Liver (tissue), 9 donors: ENCODE results near the gene NFATC1. TPM values are rescaled to one million over a fixed set of nuclear protein-coding genes. Genes with fewer than 3 reads are reported as not detected.

Experiments used
- DNase-seq: peaks from one replicate; pipeline ENCODE4 v3.0.0-alpha.2; 2017; ENCODE audit warnings: low spot score
- H3K27ac ChIP-seq, 2 donors: one replicate each; pipeline ENCODE4 v1.7.0; 2013; ENCODE audit warnings: inconsistent platforms in 2 of 2, low read length in 2 of 2, control low read depth in 1 of 2, low read depth in 1 of 2, mild to moderate bottlenecking in 1 of 2
- H3K27me3 ChIP-seq, 4 donors: one replicate each; pipeline versions ENCODE4 v1.6.1 to v1.7.0; 2013; ENCODE audit warnings: low read length in 3 of 4, inconsistent platforms in 1 of 4, mild to moderate bottlenecking in 1 of 4, moderate library complexity in 1 of 4; ENCODE audit not compliant: control insufficient read depth in 4 of 4, insufficient read depth in 4 of 4
- H3K36me3 ChIP-seq, 4 donors: one replicate each; pipeline versions ENCODE4 v1.6.1 to v1.7.0; 2013; ENCODE audit warnings: low read length in 3 of 4, mild to moderate bottlenecking in 3 of 4, low read depth in 1 of 4, moderate library complexity in 1 of 4; ENCODE audit not compliant: control insufficient read depth in 4 of 4, insufficient read depth in 3 of 4
- H3K4me1 ChIP-seq, 4 donors: one replicate each; pipeline versions ENCODE4 v1.6.1 to v1.7.0; 2013; ENCODE audit warnings: low read length in 3 of 4, mild to moderate bottlenecking in 3 of 4, moderate library complexity in 1 of 4; ENCODE audit not compliant: control insufficient read depth in 4 of 4, insufficient read depth in 4 of 4
- H3K4me3 ChIP-seq, 3 donors: one replicate each; pipeline versions ENCODE4 v1.6.1 to v1.7.0; 2013; ENCODE audit warnings: low read length in 3 of 3, control low read depth in 1 of 3, low read depth in 1 of 3, mild to moderate bottlenecking in 1 of 3
- H3K9ac ChIP-seq, 2 donors: one replicate each; pipeline ENCODE4 v1.7.0; 2013; ENCODE audit warnings: low read length in 2 of 2, mild to moderate bottlenecking in 2 of 2, moderate library complexity in 2 of 2, control low read depth in 1 of 2, low read depth in 1 of 2
- H3K9me3 ChIP-seq, 4 donors: one replicate each; pipeline versions ENCODE4 v1.6.1 to v1.7.0; 2013; ENCODE audit warnings: low read length in 3 of 4; ENCODE audit not compliant: control insufficient read depth in 4 of 4
- ATF3 ChIP-seq: IDR thresholded peaks from 2 replicates; pipeline ENCODE4 v1.6.1; 2016; ENCODE audit warnings: antibody characterized with exemption
- FOXA1 ChIP-seq: IDR thresholded peaks from 2 replicates; pipeline ENCODE4 v1.6.1; 2016; ENCODE audit warnings: antibody characterized with exemption
- FOXA2 ChIP-seq: IDR thresholded peaks from 2 replicates; pipeline ENCODE4 v1.6.1; 2016; ENCODE audit warnings: antibody characterized with exemption
- GABPA ChIP-seq, 2 donors: IDR thresholded peaks in 1 of 2; conservative IDR thresholded peaks in 1 of 2; 2 replicates each; pipeline ENCODE4 v1.6.1; 2016; ENCODE audit warnings: antibody characterized with exemption in 2 of 2, mild to moderate bottlenecking in 1 of 2, moderate library complexity in 1 of 2
- HNF4A ChIP-seq, 2 donors: conservative IDR thresholded peaks; 2 replicates each; pipeline ENCODE4 v1.6.1; 2016; ENCODE audit warnings: antibody characterized with exemption in 2 of 2, mild to moderate bottlenecking in 2 of 2
- HNF4G ChIP-seq: IDR thresholded peaks from 2 replicates; pipeline ENCODE4 v1.6.1; 2016; ENCODE audit warnings: antibody characterized with exemption
- MAX ChIP-seq: IDR thresholded peaks from 2 replicates; pipeline ENCODE4 v1.6.1; 2016; ENCODE audit warnings: antibody characterized with exemption
- RAD21 ChIP-seq, 2 donors: IDR thresholded peaks; 2 replicates each; pipeline ENCODE4 v1.6.1; 2016; ENCODE audit warnings: antibody characterized with exemption in 2 of 2, mild to moderate bottlenecking in 2 of 2
- REST ChIP-seq: IDR thresholded peaks from 2 replicates; pipeline ENCODE4 v1.6.1; 2016; ENCODE audit warnings: antibody characterized with exemption, mild to moderate bottlenecking
- RXRA ChIP-seq, 2 donors: IDR thresholded peaks; 2 replicates each; pipeline ENCODE4 v1.6.1; 2017 to 2018; ENCODE audit warnings: antibody characterized with exemption in 2 of 2, mild to moderate bottlenecking in 1 of 2
- YY1 ChIP-seq: IDR thresholded peaks from 2 replicates; pipeline ENCODE4 v1.6.1; 2016; ENCODE audit warnings: antibody characterized with exemption, mild to moderate bottlenecking
- ZBTB33 ChIP-seq: IDR thresholded peaks from 2 replicates; pipeline ENCODE4 v1.6.1; 2016; ENCODE audit warnings: antibody characterized with exemption
- WGBS: extraction: QIAGEN DNeasy Blood & Tissue Kit; methylation state at CpG from one replicate; pipeline ENCODE4 v1.1.7; 2013; 5-methylcytosine and 5-hydroxymethylcytosine counted together
- polyA plus RNA-seq, 2 donors: library from polyadenylated mRNA; stranded (reverse) in 1 of 2; unstranded in 1 of 2; fragments of 200-250 nt in 1 of 2; fragments of >200 nt in 1 of 2; fragmentation: Nextera tagmentation in 1 of 2; extraction: Ambion mirVana in 1 of 2; gene quantifications; one replicate each; pipeline versions ENCODE4 v1.2.1 to v1.2.3, GENCODE V29; 2013 to 2015
- total RNA-seq, 2 donors: library from RNA; depleted of rRNA; stranded (reverse); fragments of >200 nt; gene quantifications; one replicate each; pipeline ENCODE4 v1.2.3, GENCODE V29; 2014
- donor health status: healthy.
- donor health status: healthy.
- donor health status: healthy.
- donor health status: healthy.
- donor health status: healthy.

NFATC1 gene
- total and polyA plus RNA-seq, 4 donors = 0.57 to 2.2 (median 1.3) TPM

- TF ChIP-seq REST = no peak
Measured at GRCh38 chr18:79486356-79487182, 90.8 kb downstream of the NFATC1 start (continued).

GRCh38 chr18:79487183-79487800 is 91.6 kb downstream of the NFATC1 start:
- Histone ChIP-seq H3K4me1 (no peaks in the 10 kb centered on the region), H3K9ac (no peak overlapping the region), H3K4me3 (no peak overlapping the region), H3K36me3 (peaks cover 0 to 5% (median 2%) of the 10 kb centered on the region in 4 donors), H3K27ac (no peak overlapping the region), H3K9me3 (no peaks in the 10 kb centered on the region), H3K27me3 (no peaks in the 10 kb centered on the region)
- no peak for DNase-seq
- TF ChIP-seq HNF4G = no peak
- TF ChIP-seq FOXA1 = no peak
- no peak for TF ChIP-seq RAD21 (IDR thresholded peaks at IDR 0.05)
- no peak for TF ChIP-seq YY1
- TF ChIP-seq GABPA (IDR thresholded peaks at IDR 0.05 in 1 of 2, conservative IDR thresholded peaks at IDR 0.05 in 1 of 2) = no peak
- TF ChIP-seq HNF4A (conservative IDR thresholded peaks at IDR 0.05) = no peak
- TF ChIP-seq ATF3 = no peak
- 97% methylated on average over 42 of the region's 42 CpGs for WGBS

GRCh38 chr18:79487801-79488201 is 92.1 kb downstream of the NFATC1 start:
- H3K9ac ChIP-seq = no peak overlapping the region
- no peak overlapping the region for H3K27ac ChIP-seq
- 92% methylated on average over 22 of the region's 22 CpGs for WGBS
- H3K4me1 ChIP-seq = no peaks in the 10 kb centered on the region
- H3K4me3 ChIP-seq = no peak overlapping the region
- TF ChIP-seq GABPA (IDR thresholded peaks at IDR 0.05 in 1 of 2, conservative IDR thresholded peaks at IDR 0.05 in 1 of 2) = no peak
- TF ChIP-seq REST = no peak
- TF ChIP-seq RXRA (IDR thresholded peaks at IDR 0.05) = no peak
- TF ChIP-seq MAX = no peak
- no peak for TF ChIP-seq ZBTB33
- no peak for TF ChIP-seq YY1
- no peak for TF ChIP-seq FOXA2
- no peak for DNase-seq
- H3K9me3 ChIP-seq = no peaks in the 10 kb centered on the region
- H3K27me3 ChIP-seq = no peaks in the 10 kb centered on the region
- peaks cover 0 to 5% (median 2%) of the 10 kb centered on the region in 4 donors for H3K36me3 ChIP-seq
